ENCODE measurements around the gene FSCN2. TPM values are rescaled to one million over a fixed set of nuclear protein-coding genes. Genes with fewer than 3 reads are reported as not detected.

FSCN2 gene
- total RNA-seq, 2 donors from 2014 or later = 7.0 to 13.5 TPM

- ATAC-seq = no peak
- no peak overlapping the region for H3K4me3 ChIP-seq
- no peak for TF ChIP-seq POLR2A (IDR thresholded peaks at IDR 0.05)
- TF ChIP-seq, protein P1, sequence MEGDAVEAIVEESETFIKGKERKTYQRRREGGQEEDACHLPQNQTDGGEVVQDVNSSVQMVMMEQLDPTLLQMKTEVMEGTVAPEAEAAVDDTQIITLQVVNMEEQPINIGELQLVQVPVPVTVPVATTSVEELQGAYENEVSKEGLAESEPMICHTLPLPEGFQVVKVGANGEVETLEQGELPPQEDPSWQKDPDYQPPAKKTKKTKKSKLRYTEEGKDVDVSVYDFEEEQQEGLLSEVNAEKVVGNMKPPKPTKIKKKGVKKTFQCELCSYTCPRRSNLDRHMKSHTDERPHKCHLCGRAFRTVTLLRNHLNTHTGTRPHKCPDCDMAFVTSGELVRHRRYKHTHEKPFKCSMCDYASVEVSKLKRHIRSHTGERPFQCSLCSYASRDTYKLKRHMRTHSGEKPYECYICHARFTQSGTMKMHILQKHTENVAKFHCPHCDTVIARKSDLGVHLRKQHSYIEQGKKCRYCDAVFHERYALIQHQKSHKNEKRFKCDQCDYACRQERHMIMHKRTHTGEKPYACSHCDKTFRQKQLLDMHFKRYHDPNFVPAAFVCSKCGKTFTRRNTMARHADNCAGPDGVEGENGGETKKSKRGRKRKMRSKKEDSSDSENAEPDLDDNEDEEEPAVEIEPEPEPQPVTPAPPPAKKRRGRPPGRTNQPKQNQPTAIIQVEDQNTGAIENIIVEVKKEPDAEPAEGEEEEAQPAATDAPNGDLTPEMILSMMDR (IDR thresholded peaks at IDR 0.05) = no peak
- intact Hi-C loops (cut with DNase I) = loop anchor here (5.0 to 10.0 kb wide), 2 partner anchors 199 to 232 kb away; no protein-coding TSS in a partner anchor
- no peaks in the 10 kb centered on the region for H3K36me3 ChIP-seq (replicated peaks in 1 of 2; ENCODE audit: insufficient read depth in 1 of 2, low read depth in 2 of 2)
- WGBS, 2 donors = 13% methylated on average over 32 of the region's 32 CpGs; no CpG with 5 or more reads in 1 of the 2 donors
- H3K9me3 ChIP-seq = no peaks in the 10 kb centered on the region
- no peaks in the 10 kb centered on the region for H3K27me3 ChIP-seq
- no peak for DNase-seq
- H3K27ac ChIP-seq = peak overlapping the region in 3 of 4 donors; percentile 40 to 72 (median 60)
- peaks cover 60% of the 10 kb centered on the region for H3K4me1 ChIP-seq
Observed at GRCh38 chr17:81483862-81484194, 44.3 kb upstream of the FSCN2 start.

GRCh38 chr17:81484195-81484979 lies 43.8 kb upstream of the FSCN2 start:
- 6 to 40% methylated on average over 10 to 51 of the region's 60 CpGs for WGBS, 2 donors
- H3K27me3 ChIP-seq = no peaks in the 10 kb centered on the region
- H3K9me3 ChIP-seq = no peaks in the 10 kb centered on the region
- intact Hi-C loops (cut with DNase I) = loop anchor here (5.0 to 10.0 kb wide), 2 partner anchors 200 to 232 kb away; no protein-coding TSS in a partner anchor
- H3K36me3 ChIP-seq (replicated peaks in 1 of 2; ENCODE audit: insufficient read depth in 1 of 2, low read depth in 2 of 2) = no peaks in the 10 kb centered on the region
- peak overlapping the region in 3 of 4 donors; percentile 40 to 72 (median 60) for H3K27ac ChIP-seq
- peaks cover 60% of the 10 kb centered on the region for H3K4me1 ChIP-seq
- no peak overlapping the region for H3K4me3 ChIP-seq
- no peak for TF ChIP-seq POLR2A (IDR thresholded peaks at IDR 0.05)
- TF ChIP-seq, protein P1 (IDR thresholded peaks at IDR 0.05) = peak; percentile 73 to 99 (median 98)
- ATAC-seq = peak; percentile 75
- peak; percentile 92 to 95 (median 92) for DNase-seq

- DNase-seq (no peak), ATAC-seq (no peak)
- Histone ChIP-seq H3K36me3 (replicated peaks in 1 of 2; ENCODE audit: insufficient read depth in 1 of 2, low read depth in 2 of 2) (no peaks in the 10 kb centered on the region), H3K9me3 (no peaks in the 10 kb centered on the region), H3K27me3 (no peaks in the 10 kb centered on the region), H3K4me1 (peaks cover 44% of the 10 kb centered on the region), H3K27ac (no peak overlapping the region), H3K4me3 (no peak overlapping the region)
- WGBS, 2 donors = 74 to 79% methylated on average over 17 of the region's 17 CpGs
- intact Hi-C loops (cut with DNase I) = loop anchor here (10.0 kb wide), 1 partner anchor 202 kb away; no protein-coding TSS in a partner anchor
- TF ChIP-seq, protein P1 (IDR thresholded peaks at IDR 0.05) = no peak
- no peak for TF ChIP-seq POLR2A (IDR thresholded peaks at IDR 0.05)
Observed at GRCh38 chr17:81486199-81486810, 41.9 kb upstream of the FSCN2 start.

DNA sequence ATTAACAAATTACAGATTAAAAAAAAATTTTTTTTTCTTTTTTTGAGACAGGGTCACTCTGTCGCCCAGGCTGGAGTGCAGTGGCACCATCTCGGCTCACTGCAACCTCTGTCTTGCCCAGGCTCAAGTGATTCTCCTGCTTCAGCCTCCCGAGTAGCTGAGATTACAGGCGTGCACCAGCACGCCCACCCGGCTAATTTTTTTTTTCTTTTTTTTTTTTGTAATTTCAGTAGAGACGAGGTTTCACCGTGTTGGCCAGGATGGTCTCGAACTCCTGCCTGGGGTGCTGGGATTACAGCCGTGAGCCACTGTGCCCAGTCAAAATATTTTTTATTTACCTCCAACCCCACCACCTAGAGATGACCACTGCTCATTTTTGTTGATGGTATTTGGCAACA lies 41.1 kb upstream of the FSCN2 start:
- ATAC-seq = no peak
- intact Hi-C loops (cut with DNase I) = loop anchor here (10.0 kb wide), 1 partner anchor 202 kb away; no protein-coding TSS in a partner anchor
- H3K4me1 ChIP-seq = peaks cover 37% of the 10 kb centered on the region

More for the DNA sequence above, 41.1 kb upstream of the FSCN2 start:
- WGBS, 2 donors = 78 to 82% methylated on average over 10 of the region's 10 CpGs
- Histone ChIP-seq H3K27me3 (no peaks in the 10 kb centered on the region), H3K9me3 (no peaks in the 10 kb centered on the region), H3K4me3 (no peak overlapping the region), H3K36me3 (replicated peaks in 1 of 2; ENCODE audit: insufficient read depth in 1 of 2, low read depth in 2 of 2) (no peaks in the 10 kb centered on the region), H3K27ac (no peak overlapping the region)
- no peak for DNase-seq
- no peak for TF ChIP-seq POLR2A (IDR thresholded peaks at IDR 0.05)
- TF ChIP-seq, protein P1 (IDR thresholded peaks at IDR 0.05) = no peak

Measured in body of pancreas (tissue), 4 donors.